MCF 10A (cell line): ENCODE results near the gene MAGI1. TPM values are rescaled to one million over a fixed set of nuclear protein-coding genes. Genes with fewer than 3 reads are reported as not detected.

Experiments
- BruUV-seq: library from RNA; stranded (reverse); fragments of 400-500 nt; replicated peaks from 2 replicates; lab custom pipeline; 2021; lab: Mats Ljungman, UMichigan
- CTCF ChIA-PET: fragments of 300-600 bp; sonication (Branson Sonifier 250); formaldehyde crosslinking; extraction: SDS; loops from one replicate; lab custom pipeline; 2021; ENCODE audit warnings: antibody characterized with exemption, inconsistent platforms; lab: Yijun Ruan, JAX
- POLR2A ChIA-PET: fragments of 300-600, 350-650 bp; sonication (Branson Sonifier 250); formaldehyde crosslinking; extraction: SDS; loops from one replicate; lab custom pipeline; 2020; ENCODE audit warnings: antibody characterized with exemption, inconsistent platforms; lab: Yijun Ruan, JAX
- DNase-seq: peaks from one replicate; pipeline ENCODE4 v3.0.0-alpha.2; 2018; ENCODE audit not compliant: unreplicated experiment
- H3K27ac Mint-ChIP-seq: one replicate; pipeline ENCODE4 v1.8.0; 2022; ENCODE audit warnings: mild to moderate bottlenecking, low read depth, mixed read lengths; ENCODE audit not compliant: unreplicated experiment
- H3K27me3 Mint-ChIP-seq: one replicate; pipeline ENCODE4 v1.8.0; 2022; ENCODE audit warnings: mixed read lengths; ENCODE audit not compliant: insufficient read depth, unreplicated experiment
- H3K36me3 Mint-ChIP-seq: one replicate; pipeline ENCODE4 v1.8.0; 2022; ENCODE audit warnings: mild to moderate bottlenecking, moderate library complexity, mixed read lengths; ENCODE audit not compliant: insufficient read depth, unreplicated experiment
- H3K4me1 Mint-ChIP-seq: one replicate; pipeline ENCODE4 v1.8.0; 2022; ENCODE audit warnings: mixed read lengths; ENCODE audit not compliant: insufficient read depth, unreplicated experiment
- H3K4me3 Mint-ChIP-seq: one replicate; pipeline ENCODE4 v1.8.0; 2022; ENCODE audit warnings: mild to moderate bottlenecking, moderate library complexity, mixed read lengths; ENCODE audit not compliant: unreplicated experiment
- H3K9me3 Mint-ChIP-seq: one replicate; pipeline ENCODE4 v1.8.0; 2022; ENCODE audit warnings: mixed read lengths; ENCODE audit not compliant: unreplicated experiment
- intact Hi-C: fragments of 100-400 bp; cut with micrococcal nuclease; formaldehyde crosslinking; loops from 2 replicates; pipeline ENCODE4 v1.14.1; 2022
- total RNA-seq: library from RNA; stranded (reverse); gene quantifications from 2 replicates; pipeline ENCODE4 v1.2.3, GENCODE V29; 2022
- TF ChIP-seq, protein P1 (sequence below): fragments of 200-600 bp; IDR thresholded peaks from one replicate; pipeline ENCODE4 v1.8.0; 2022; ENCODE audit warnings: antibody characterized with exemption, mild to moderate bottlenecking; ENCODE audit not compliant: unreplicated experiment

MAGI1 gene
- total RNA-seq, 1 experiment from 2014 or later = 6.2 TPM

GRCh38 chr3:65858749-65859148 is 180.0 kb downstream of the MAGI1 start:
- Mint-ChIP-seq H3K36me3 (no peaks in the 10 kb centered on the region), H3K27me3 (no peaks in the 10 kb centered on the region), H3K9me3 (no peaks in the 10 kb centered on the region), H3K4me1 (peaks cover 17% of the 10 kb centered on the region), H3K4me3 (no peak overlapping the region), H3K27ac (no peak overlapping the region)
- intact Hi-C loops = no loop called here
- POLR2A ChIA-PET = no interaction called here
- no peak for DNase-seq
- CTCF ChIA-PET = no interaction called here
- BruUV-seq = no TSS peak
- TF ChIP-seq, protein P1, sequence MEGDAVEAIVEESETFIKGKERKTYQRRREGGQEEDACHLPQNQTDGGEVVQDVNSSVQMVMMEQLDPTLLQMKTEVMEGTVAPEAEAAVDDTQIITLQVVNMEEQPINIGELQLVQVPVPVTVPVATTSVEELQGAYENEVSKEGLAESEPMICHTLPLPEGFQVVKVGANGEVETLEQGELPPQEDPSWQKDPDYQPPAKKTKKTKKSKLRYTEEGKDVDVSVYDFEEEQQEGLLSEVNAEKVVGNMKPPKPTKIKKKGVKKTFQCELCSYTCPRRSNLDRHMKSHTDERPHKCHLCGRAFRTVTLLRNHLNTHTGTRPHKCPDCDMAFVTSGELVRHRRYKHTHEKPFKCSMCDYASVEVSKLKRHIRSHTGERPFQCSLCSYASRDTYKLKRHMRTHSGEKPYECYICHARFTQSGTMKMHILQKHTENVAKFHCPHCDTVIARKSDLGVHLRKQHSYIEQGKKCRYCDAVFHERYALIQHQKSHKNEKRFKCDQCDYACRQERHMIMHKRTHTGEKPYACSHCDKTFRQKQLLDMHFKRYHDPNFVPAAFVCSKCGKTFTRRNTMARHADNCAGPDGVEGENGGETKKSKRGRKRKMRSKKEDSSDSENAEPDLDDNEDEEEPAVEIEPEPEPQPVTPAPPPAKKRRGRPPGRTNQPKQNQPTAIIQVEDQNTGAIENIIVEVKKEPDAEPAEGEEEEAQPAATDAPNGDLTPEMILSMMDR = no peak

DNA sequence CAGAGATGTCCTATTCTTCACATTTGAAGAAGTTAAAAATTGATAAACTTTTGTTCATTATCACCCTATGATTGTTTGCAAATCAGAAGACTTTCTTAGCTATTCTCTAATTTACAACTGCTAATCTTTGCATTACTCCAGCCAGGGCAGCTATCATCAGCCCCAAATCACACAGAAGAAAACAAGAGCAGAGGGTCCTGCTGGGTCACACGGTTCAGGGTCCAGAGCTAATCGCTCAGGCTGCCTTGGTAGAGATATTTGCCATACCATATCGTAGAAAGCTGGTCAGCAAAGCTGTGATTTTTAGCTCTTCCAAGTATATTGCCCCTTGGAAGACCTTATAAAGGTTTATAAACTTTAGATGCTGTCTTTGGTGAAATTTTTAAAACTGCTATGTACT is 181.4 kb downstream of the MAGI1 start:
- POLR2A ChIA-PET = interaction anchor here (1.3 kb wide), 1 partner anchor 38 kb away, joined by 3 read pairs; no protein-coding TSS in a partner anchor
- no peak for DNase-seq
- CTCF ChIA-PET = interaction anchor here (0.7 kb wide), 1 partner anchor 528 kb away, joined by 3 read pairs; no protein-coding TSS in a partner anchor

DNA sequence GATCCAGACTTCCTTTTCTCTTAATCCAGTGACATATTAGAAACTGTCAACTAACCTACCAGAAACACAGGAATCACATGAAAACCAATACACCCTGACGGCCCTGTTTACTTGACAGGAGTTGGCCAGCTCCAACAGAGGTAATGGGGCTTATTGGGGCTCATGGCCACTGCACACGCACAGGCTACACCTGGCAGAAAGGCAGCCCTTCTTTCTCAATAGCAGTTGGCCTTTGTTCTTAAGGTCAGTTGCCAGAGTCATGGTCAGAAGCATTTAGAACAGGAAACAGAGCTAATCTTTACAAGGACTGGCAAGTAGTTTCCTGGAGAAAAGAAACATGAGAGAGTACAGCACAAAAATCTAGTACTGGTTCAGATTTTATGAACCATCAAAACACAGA is 181.8 kb downstream of the MAGI1 start:
- TF ChIP-seq, protein P1 = no peak
- ChIA-PET CTCF (interaction anchor here (0.7 kb wide), 1 partner anchor 528 kb away, joined by 3 read pairs; no protein-coding TSS in a partner anchor), POLR2A (interaction anchor here (1.3 kb wide), 1 partner anchor 38 kb away, joined by 3 read pairs; no protein-coding TSS in a partner anchor)
- BruUV-seq = no TSS peak
- no peak overlapping the region for H3K27ac Mint-ChIP-seq
- H3K9me3 Mint-ChIP-seq = no peaks in the 10 kb centered on the region
- peaks cover 23% of the 10 kb centered on the region for H3K4me1 Mint-ChIP-seq
- no peak for DNase-seq
- no peaks in the 10 kb centered on the region for H3K36me3 Mint-ChIP-seq
- intact Hi-C loops = no loop called here
- H3K4me3 Mint-ChIP-seq = no peak overlapping the region
- no peaks in the 10 kb centered on the region for H3K27me3 Mint-ChIP-seq

More for the DNA sequence above, 181.4 kb downstream of the MAGI1 start:
- no peak overlapping the region for H3K4me3 Mint-ChIP-seq
- no TSS peak for BruUV-seq
- TF ChIP-seq, protein P1 = no peak
- intact Hi-C loops = no loop called here
- no peak overlapping the region for H3K27ac Mint-ChIP-seq
- H3K27me3 Mint-ChIP-seq = no peaks in the 10 kb centered on the region
- H3K36me3 Mint-ChIP-seq = no peaks in the 10 kb centered on the region
- peaks cover 19% of the 10 kb centered on the region for H3K4me1 Mint-ChIP-seq
- H3K9me3 Mint-ChIP-seq = no peaks in the 10 kb centered on the region

GRCh38 chr3:65855370-65856100 is 183.2 kb downstream of the MAGI1 start:
- intact Hi-C loops = no loop called here
- Mint-ChIP-seq H3K27me3 (no peaks in the 10 kb centered on the region), H3K27ac (peak overlapping the region; percentile 11), H3K36me3 (no peaks in the 10 kb centered on the region), H3K9me3 (no peaks in the 10 kb centered on the region), H3K4me1 (peaks cover 28% of the 10 kb centered on the region), H3K4me3 (no peak overlapping the region)
- peak; percentile 58 for DNase-seq
- POLR2A ChIA-PET = interaction anchor here (1.3 kb wide), 1 partner anchor 24 kb away, joined by 4 read pairs; no protein-coding TSS in a partner anchor
- TF ChIP-seq, protein P1 = no peak
- no TSS peak for BruUV-seq
- CTCF ChIA-PET = interaction anchor here (0.5 to 1.0 kb wide), 2 partner anchors 62 to 140 kb away, joined by 3 to 4 read pairs; no protein-coding TSS in a partner anchor
